ENCODE data around the gene NCDN. TPM values are rescaled to one million over a fixed set of nuclear protein-coding genes. Genes with fewer than 3 reads are reported as not detected.

Gene NCDN, protein sequence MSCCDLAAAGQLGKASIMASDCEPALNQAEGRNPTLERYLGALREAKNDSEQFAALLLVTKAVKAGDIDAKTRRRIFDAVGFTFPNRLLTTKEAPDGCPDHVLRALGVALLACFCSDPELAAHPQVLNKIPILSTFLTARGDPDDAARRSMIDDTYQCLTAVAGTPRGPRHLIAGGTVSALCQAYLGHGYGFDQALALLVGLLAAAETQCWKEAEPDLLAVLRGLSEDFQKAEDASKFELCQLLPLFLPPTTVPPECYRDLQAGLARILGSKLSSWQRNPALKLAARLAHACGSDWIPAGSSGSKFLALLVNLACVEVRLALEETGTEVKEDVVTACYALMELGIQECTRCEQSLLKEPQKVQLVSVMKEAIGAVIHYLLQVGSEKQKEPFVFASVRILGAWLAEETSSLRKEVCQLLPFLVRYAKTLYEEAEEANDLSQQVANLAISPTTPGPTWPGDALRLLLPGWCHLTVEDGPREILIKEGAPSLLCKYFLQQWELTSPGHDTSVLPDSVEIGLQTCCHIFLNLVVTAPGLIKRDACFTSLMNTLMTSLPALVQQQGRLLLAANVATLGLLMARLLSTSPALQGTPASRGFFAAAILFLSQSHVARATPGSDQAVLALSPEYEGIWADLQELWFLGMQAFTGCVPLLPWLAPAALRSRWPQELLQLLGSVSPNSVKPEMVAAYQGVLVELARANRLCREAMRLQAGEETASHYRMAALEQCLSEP
- 10 to 100 TPM; 23.3 to 42.1 TPM for total RNA-seq
- 10 to 100 TPM; 18.2 to 27.2 (median 21.2) TPM for polyA plus RNA-seq (ENCODE audit: insufficient read length in 6 of 6)
- long read RNA-seq, donor 1, result 0 reads
- long read RNA-seq, donor 2, partial matches to known transcripts, result 0 of 3 reads
- long read RNA-seq, donor 2, other reads (novel, unspliced or antisense), result 0 of 3 reads
- long read RNA-seq, donor 3, partial matches to known transcripts, result 0 of 4 reads
- long read RNA-seq, donor 3, other reads (novel, unspliced or antisense), result 0 of 4 reads
- long read RNA-seq, donor 4, partial matches to known transcripts, result 0 of 6 reads
- long read RNA-seq, donor 4, other reads (novel, unspliced or antisense), result 5 of 6 reads
- long read RNA-seq, donor 5, partial matches to known transcripts, result 0 of 2 reads
- long read RNA-seq, donor 5, other reads (novel, unspliced or antisense), result 0 of 2 reads
- long read RNA-seq, donor 6, partial matches to known transcripts, result 0 of 1 reads
- long read RNA-seq, donor 6, other reads (novel, unspliced or antisense), result 0 of 1 reads
- long read RNA-seq, donor 7, partial matches to known transcripts, result 0 of 4 reads
- long read RNA-seq, donor 7, other reads (novel, unspliced or antisense), result 0 of 4 reads
- long read RNA-seq, donor 8, partial matches to known transcripts, result 0 of 4 reads
- long read RNA-seq, donor 8, other reads (novel, unspliced or antisense), result 0 of 4 reads
- long read RNA-seq, donor 9, result 0 reads
- long read RNA-seq, donor 10, result 0 reads
- long read RNA-seq, donor 11, transcript NCDN-203 (7 exons, 3,677 nt), result major isoform, 23 of 58 reads
- long read RNA-seq, donor 11, transcript NCDN-202 (7 exons, 3,683 nt), result minor isoform, 5 of 58 reads
- long read RNA-seq, donor 11, transcript NCDN-201 (8 exons, 3,433 nt), result minor isoform, 6 of 58 reads
- long read RNA-seq, donor 11, partial matches to known transcripts, result 24 of 58 reads
- long read RNA-seq, donor 11, other reads (novel, unspliced or antisense), result 0 of 58 reads
- long read RNA-seq, donor 12, partial matches to known transcripts, result 0 of 3 reads
- long read RNA-seq, donor 12, other reads (novel, unspliced or antisense), result 0 of 3 reads

DNA sequence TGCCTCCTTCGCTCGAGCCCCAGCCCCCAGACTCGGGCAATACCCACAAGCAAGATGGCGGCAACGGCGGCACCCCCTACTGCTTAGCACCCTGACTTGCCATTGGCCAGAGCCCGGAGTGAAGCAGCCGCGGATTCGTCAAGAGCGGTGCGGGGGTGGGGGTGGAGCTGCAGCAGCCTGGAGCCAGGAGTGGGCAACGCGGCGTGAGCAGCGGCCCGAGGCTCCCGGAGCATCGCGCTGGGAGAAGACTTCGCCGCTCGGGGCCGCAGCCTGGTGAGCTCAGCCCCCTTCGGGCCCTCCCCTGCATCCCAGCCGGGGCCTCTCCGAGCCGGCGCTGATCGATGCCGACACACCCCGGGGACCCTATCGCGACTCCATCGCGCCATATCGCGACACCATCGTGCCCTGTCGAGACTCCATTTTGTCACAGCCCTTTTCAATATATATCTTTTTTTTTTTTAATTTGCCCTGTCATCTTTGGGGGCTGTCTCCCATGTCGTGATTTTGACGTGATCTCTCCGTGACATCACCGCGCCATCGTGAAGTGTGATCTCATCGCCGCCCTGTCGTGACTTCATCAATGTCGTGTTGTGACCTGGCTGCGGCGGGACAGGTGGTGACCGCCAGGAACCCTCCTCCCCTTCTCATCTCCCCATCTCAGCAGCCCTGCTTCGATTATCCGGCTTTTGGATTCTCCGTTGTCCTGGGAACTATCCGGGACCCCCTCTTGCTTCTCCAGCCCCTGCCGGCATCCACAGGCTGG is at the start of gene NCDN:
Gene NCDN, plus strand, starts transcription at position 189 of the 763 bp plus-strand sequence. Its CDS starts 392 bp downstream, at position 581.
- TF ChIP-seq, protein P1, sequence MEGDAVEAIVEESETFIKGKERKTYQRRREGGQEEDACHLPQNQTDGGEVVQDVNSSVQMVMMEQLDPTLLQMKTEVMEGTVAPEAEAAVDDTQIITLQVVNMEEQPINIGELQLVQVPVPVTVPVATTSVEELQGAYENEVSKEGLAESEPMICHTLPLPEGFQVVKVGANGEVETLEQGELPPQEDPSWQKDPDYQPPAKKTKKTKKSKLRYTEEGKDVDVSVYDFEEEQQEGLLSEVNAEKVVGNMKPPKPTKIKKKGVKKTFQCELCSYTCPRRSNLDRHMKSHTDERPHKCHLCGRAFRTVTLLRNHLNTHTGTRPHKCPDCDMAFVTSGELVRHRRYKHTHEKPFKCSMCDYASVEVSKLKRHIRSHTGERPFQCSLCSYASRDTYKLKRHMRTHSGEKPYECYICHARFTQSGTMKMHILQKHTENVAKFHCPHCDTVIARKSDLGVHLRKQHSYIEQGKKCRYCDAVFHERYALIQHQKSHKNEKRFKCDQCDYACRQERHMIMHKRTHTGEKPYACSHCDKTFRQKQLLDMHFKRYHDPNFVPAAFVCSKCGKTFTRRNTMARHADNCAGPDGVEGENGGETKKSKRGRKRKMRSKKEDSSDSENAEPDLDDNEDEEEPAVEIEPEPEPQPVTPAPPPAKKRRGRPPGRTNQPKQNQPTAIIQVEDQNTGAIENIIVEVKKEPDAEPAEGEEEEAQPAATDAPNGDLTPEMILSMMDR (IDR thresholded peaks at IDR 0.05), result no peak
- ATAC-seq (peak; percentile 91), DNase-seq (peak; percentile 96 to 99 (median 96))
- Histone ChIP-seq H3K4me1 (peaks cover 18 to 71% of the 10 kb centered on the region in 2 donors), H3K4me3 (peak within 1 kb of the TSS; percentile 73 to 89), H3K9me3 (no peaks in the 10 kb centered on the region), H3K27me3 (no peaks in the 10 kb centered on the region), H3K27ac (peak within 1 kb of the TSS; percentile 94 to 99), H3K36me3 (peaks cover 0 to 34% of the 10 kb centered on the region in 2 donors)
- intact Hi-C loops (cut with DNase I), result no loop called here

DNA sequence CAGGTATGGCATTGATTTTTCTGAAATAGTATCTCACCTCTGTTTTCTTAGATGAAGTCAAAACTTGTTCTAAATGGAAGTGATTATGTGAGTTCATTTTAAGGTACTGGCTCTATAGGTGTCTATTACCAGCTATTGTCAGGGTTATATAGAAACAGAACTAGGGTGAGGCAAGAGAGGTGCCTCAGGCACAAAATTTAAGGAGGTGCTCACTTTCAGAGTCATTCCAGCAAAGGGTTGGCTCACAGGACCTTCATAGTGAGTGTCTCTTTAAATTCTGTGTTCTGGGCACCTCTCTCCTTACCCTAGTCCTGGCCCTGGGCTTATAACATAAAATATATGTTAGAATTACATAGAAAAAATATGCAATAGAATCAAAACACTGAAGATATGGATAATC is 49.7 kb upstream of the NCDN start:
- Histone ChIP-seq H3K27ac (no peak overlapping the region), H3K27me3 (no peaks in the 10 kb centered on the region), H3K9me3 (no peaks in the 10 kb centered on the region), H3K36me3 (peaks cover 0 to 18% of the 10 kb centered on the region in 2 donors), H3K4me3 (no peak overlapping the region), H3K4me1 (peaks cover 8 to 28% of the 10 kb centered on the region in 2 donors)
- no peak for ATAC-seq
- TF ChIP-seq, protein P1 (IDR thresholded peaks at IDR 0.05), result no peak
- intact Hi-C loops (cut with DNase I), result no loop called here
- DNase-seq, result no peak

DNA sequence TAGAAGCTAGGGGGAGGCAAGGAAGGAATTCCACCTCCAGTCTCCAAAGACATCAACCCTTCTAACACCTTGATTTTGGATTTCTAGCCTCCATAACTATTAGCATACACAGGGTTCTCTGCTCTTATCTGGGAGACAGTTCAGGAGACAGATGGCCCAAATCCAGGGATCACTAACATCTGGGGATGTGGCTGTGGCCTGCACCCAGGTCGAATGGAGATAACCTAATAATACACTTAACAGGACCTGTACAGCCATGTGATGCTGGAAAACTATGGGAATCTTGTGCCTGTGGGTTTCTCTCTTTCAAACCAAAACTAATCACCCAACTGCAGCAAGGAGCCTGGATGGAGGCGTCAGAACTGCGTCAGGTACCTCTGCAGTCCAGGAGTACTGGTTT is 48.0 kb upstream of the NCDN start:
- no peaks in the 10 kb centered on the region for H3K9me3 ChIP-seq
- intact Hi-C loops (cut with DNase I), result no loop called here
- H3K4me1 ChIP-seq, result peaks cover 8 to 28% of the 10 kb centered on the region in 2 donors
- DNase-seq, result no peak
- H3K4me3 ChIP-seq, result no peak overlapping the region
- H3K27ac ChIP-seq, result no peak overlapping the region
- H3K36me3 ChIP-seq, result peaks cover 0 to 18% of the 10 kb centered on the region in 2 donors
- TF ChIP-seq, protein P1 (IDR thresholded peaks at IDR 0.05), result no peak
- no peak for ATAC-seq
- no peaks in the 10 kb centered on the region for H3K27me3 ChIP-seq

DNA sequence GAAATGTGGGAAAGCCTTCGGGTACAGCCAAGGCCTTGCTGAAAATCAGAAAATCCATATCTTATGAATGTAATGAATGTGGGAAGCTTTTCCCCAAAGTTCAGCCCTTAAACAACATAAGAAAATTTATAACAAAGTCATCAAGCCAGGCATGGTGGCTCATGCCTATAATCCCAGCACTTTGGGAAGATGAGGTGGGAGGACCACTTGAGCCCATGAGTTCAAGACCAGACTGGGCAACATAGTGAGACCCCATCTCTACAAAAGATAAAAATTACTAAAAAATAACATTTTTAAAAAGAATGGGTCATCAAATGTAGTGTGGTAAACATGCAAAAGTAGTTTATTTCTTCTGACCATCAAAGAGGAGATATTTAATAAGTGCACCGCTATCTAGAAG is 46.3 kb upstream of the NCDN start:
- Histone ChIP-seq H3K4me1 (peaks cover under 1 to 15% of the 10 kb centered on the region in 2 donors), H3K27me3 (no peaks in the 10 kb centered on the region), H3K27ac (no peak overlapping the region), H3K4me3 (no peak overlapping the region), H3K9me3 (peaks cover 0 to 9% of the 10 kb centered on the region in 2 donors), H3K36me3 (peaks cover 0 to 6% of the 10 kb centered on the region in 2 donors)
- TF ChIP-seq, protein P1 (IDR thresholded peaks at IDR 0.05), result no peak
- ATAC-seq (no peak), DNase-seq (no peak)
- intact Hi-C loops (cut with DNase I), result no loop called here
